Colonic mucosa (tissue), 4 donors: ENCODE results near the gene KLHL5. TPM values are rescaled to one million over a fixed set of nuclear protein-coding genes. Genes with fewer than 3 reads are reported as not detected.
A peak's percentile ranks its signal among the peaks of the same experiment; 100 is the strongest.
"Not testable (repeated sequence)": the region's sequence is repeated elsewhere in the genome, so short reads cannot be mapped to it uniquely, and the experiment has no call there.

Experiments
- DNase-seq: peaks from one replicate; pipeline ENCODE4 v3.0.0-alpha.2; 2020
- H3K27ac ChIP-seq: fragments of 200-600 bp; one replicate; pipeline ENCODE4 v1.8.0; 2021
- H3K27me3 ChIP-seq: fragments of 200-600 bp; one replicate; pipeline ENCODE4 v1.8.0; 2021
- H3K36me3 ChIP-seq: fragments of 200-600 bp; one replicate; pipeline ENCODE4 v1.8.0; 2021
- H3K4me1 ChIP-seq: fragments of 200-600 bp; one replicate; pipeline ENCODE4 v1.8.0; 2021; ENCODE audit warnings: mild to moderate bottlenecking
- H3K4me3 ChIP-seq: fragments of 200-600 bp; one replicate; pipeline ENCODE4 v1.8.0; 2021
- H3K9ac ChIP-seq, 2 donors: one replicate each; pipeline ENCODE4 v1.7.0; 2013; ENCODE audit warnings: control low read depth in 2 of 2, low read depth in 2 of 2, low read length in 2 of 2
- H3K9me3 ChIP-seq: fragments of 200-600 bp; one replicate; pipeline ENCODE4 v1.8.0; 2021
- intact Hi-C: fragments of 100-400 bp; cut with DNase I; formaldehyde crosslinking; loops from one replicate; pipeline ENCODE4 v1.14.1; 2022
- total RNA-seq, 2 donors: library from RNA; stranded (reverse); fragmentation: NEBNext Ultra II Directional in 1 of 2; extraction: Animal tissue kit (Norgen Biotek cat#: 25700) in 1 of 2; gene quantifications; one replicate each; pipeline ENCODE4 v1.2.1, GENCODE V29; 2021
- TF ChIP-seq, protein P1 (sequence below): fragments of 200-600 bp; IDR thresholded peaks from one replicate; pipeline ENCODE4 v1.8.0; 2022; ENCODE audit warnings: antibody characterized with exemption, mild to moderate bottlenecking
- donor health status: healthy.
- donor health status: DM: no; HTN: no; CAD: no.
- donor health status: DM: no; HTN: no; CAD: no.

KLHL5 gene
- total RNA-seq, 2 donors from 2014 or later: 2.6 to 19.1 TPM

DNA sequence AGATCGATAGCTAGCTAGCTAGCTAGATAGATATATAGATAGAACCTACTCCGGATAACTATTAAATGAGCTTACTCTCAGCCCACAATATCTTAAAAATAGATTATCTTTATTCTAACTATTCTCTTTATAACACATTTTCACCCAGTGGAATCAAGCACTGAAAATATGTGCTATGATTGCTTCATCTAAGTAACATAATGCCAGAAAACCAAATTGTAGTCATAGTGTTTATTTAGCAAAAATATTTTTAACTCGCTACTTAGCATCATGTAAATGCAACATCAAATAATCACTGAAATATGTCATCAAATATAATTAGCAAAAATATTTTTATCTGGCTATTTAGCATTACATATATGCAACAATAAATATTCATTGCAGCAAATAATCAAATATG, 31.3 kb upstream of the KLHL5 start:
- Histone ChIP-seq H3K9ac (no peak overlapping the region), H3K27ac (no peak overlapping the region), H3K9me3 (no peaks in the 10 kb centered on the region), H3K36me3 (no peaks in the 10 kb centered on the region), H3K4me1 (no peaks in the 10 kb centered on the region), H3K4me3 (no peak overlapping the region), H3K27me3 (no peaks in the 10 kb centered on the region)
- intact Hi-C loops: no loop called here
- TF ChIP-seq, protein P1, sequence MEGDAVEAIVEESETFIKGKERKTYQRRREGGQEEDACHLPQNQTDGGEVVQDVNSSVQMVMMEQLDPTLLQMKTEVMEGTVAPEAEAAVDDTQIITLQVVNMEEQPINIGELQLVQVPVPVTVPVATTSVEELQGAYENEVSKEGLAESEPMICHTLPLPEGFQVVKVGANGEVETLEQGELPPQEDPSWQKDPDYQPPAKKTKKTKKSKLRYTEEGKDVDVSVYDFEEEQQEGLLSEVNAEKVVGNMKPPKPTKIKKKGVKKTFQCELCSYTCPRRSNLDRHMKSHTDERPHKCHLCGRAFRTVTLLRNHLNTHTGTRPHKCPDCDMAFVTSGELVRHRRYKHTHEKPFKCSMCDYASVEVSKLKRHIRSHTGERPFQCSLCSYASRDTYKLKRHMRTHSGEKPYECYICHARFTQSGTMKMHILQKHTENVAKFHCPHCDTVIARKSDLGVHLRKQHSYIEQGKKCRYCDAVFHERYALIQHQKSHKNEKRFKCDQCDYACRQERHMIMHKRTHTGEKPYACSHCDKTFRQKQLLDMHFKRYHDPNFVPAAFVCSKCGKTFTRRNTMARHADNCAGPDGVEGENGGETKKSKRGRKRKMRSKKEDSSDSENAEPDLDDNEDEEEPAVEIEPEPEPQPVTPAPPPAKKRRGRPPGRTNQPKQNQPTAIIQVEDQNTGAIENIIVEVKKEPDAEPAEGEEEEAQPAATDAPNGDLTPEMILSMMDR: no peak
- no peak for DNase-seq

DNA sequence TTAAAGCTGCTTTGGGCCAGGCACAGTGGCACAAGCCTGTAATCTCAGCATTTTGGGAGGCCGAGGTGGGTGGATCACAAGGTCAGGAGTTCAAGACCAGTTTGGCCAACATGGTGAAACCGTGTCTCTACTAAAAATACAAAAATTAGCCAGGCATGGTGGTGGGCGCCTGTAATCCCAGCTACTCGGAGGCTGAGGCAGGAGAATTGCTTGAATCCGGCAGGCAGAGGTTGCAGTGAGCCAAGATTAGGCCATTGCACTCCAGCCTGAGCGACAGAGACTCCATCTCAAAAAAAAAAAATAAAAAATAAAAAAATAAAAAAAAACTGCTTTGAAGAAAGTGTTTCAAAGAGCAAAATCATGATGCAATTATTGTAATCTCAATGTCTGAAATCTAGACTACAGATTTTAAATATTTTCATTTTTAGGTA, 30.4 kb upstream of the KLHL5 start:
- H3K4me1 ChIP-seq, H3K27me3 ChIP-seq, H3K9me3 ChIP-seq, intact Hi-C loops, H3K9ac ChIP-seq, H3K27ac ChIP-seq, H3K36me3 ChIP-seq, DNase-seq: not testable (repeated sequence)
- H3K4me3 ChIP-seq: peak overlapping the region; percentile 4

DNA sequence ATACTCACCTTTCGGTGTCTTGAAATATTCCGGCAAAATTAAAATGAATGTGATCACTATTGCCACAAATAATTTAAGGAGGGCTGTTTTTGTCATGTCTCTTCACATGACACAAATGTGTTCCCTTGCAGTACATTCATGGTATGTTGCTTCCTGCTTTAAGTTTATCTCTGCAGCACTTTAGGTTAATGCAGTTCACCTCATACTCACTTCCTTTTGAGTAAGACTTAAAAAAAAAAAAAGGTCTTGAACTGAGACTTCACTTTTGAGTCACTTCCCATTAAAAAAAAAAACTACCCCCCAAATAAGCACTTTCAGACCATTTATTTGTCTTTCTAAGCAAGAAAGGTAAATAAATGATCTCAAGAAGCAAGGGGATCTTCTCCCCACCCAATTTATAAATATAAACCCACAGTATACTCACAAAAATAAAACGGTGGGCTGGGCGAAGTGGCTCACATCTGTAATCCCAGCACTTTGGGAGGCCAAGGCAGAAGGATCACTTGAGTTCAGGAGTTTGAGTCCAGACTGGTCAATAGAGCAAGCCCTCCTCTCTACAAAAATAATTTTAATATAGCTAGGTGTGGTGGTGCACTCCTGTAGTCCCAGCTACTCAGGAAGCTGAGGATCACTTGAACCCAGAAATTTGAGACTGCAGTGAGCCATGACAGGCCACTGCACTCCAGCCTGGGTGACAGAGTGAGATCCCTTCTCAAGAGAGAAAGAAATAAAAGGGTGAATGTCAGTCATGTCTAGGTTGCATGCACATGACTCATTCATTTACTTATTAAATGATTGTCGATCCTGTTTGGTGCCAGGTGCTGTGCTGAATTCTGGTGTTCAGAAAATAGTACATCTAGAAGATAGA, 29.6 kb upstream of the KLHL5 start, which contains the start of gene TMEM156:
TMEM156 (minus strand) TSS at position 192 of the 868 bp plus-strand sequence; CDS start at position 96, 96 bp downstream.
- H3K4me1 ChIP-seq: no peaks in the 10 kb centered on the region
- no peaks in the 10 kb centered on the region for H3K9me3 ChIP-seq
- DNase-seq: no peak
- no peaks in the 10 kb centered on the region for H3K27me3 ChIP-seq
- intact Hi-C loops: no loop called here
- H3K9ac ChIP-seq: no peak within 1 kb of the TSS
- TF ChIP-seq, protein P1: no peak
- H3K27ac ChIP-seq: no peak within 1 kb of the TSS
- peak within 1 kb of the TSS; percentile 4 for H3K4me3 ChIP-seq
- H3K36me3 ChIP-seq: no peaks in the 10 kb centered on the region

DNA sequence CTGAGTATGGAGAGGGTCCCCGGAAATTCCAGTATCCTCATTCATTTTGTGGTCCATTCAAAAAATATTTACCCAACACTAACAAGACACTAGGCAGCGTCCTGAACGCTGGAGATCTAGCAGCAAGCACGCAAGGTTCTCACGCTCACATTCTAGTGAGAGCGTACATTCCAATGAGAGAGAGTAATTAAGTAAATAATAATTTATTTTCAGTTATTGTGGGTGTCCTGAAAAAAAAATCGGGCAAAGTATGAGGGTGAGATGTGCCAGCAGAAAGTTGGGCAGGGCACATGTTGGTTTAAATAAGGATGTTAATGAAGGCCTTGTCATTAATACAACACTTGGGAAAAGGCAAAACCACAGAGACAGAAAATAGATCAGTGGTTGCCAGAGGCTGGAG, 25.9 kb upstream of the KLHL5 start:
- Histone ChIP-seq H3K27me3 (no peaks in the 10 kb centered on the region), H3K4me1 (no peaks in the 10 kb centered on the region), H3K27ac (no peak overlapping the region), H3K9ac (no peak overlapping the region), H3K9me3 (no peaks in the 10 kb centered on the region), H3K36me3 (no peaks in the 10 kb centered on the region), H3K4me3 (no peak overlapping the region)
- intact Hi-C loops: no loop called here
- TF ChIP-seq, protein P1: no peak
- DNase-seq: no peak

DNA sequence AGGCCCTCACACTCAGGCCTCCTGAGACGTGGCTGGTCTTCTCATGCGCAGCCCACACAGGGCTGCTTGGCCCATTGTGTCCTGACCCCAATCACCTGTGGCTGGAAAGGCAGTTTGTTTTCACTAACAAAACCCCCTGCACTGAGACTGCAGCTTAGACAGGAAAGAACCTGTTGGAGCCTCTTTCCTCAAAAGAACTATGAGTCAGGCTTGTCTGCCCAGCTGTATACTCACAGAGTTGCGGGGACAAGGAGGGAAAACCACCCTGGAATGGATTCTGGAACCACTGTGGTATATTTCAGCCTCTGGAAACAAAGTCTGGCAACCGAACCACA, 24.6 kb upstream of the KLHL5 start:
- H3K4me1 ChIP-seq: no peaks in the 10 kb centered on the region

More for the DNA sequence above, 24.6 kb upstream of the KLHL5 start:
- H3K4me3 ChIP-seq: no peak overlapping the region
- no peak overlapping the region for H3K27ac ChIP-seq
- no peak overlapping the region for H3K9ac ChIP-seq
- H3K27me3 ChIP-seq: no peaks in the 10 kb centered on the region
- intact Hi-C loops: no loop called here
- no peaks in the 10 kb centered on the region for H3K9me3 ChIP-seq
- TF ChIP-seq, protein P1: no peak
- DNase-seq: no peak
- no peaks in the 10 kb centered on the region for H3K36me3 ChIP-seq
